PC-9 (cell line): ENCODE measurements around the gene PGBD5. TPM values are rescaled to one million over a fixed set of nuclear protein-coding genes. Genes with fewer than 3 reads are reported as not detected.

Experiments used
- BruUV-seq: library from RNA; stranded (reverse); fragments of 400-500 nt; replicated peaks from 2 replicates; lab custom pipeline; 2021; lab: Mats Ljungman, UMichigan
- CTCF ChIA-PET: fragments of 300-600 bp; sonication (Branson Sonifier 250); formaldehyde crosslinking; loops from one replicate; lab custom pipeline; 2022; ENCODE audit warnings: antibody characterized with exemption; lab: Charles Lee
- POLR2A ChIA-PET: fragments of 300-600 bp; sonication (Branson Sonifier 250); formaldehyde crosslinking; loops from one replicate; lab custom pipeline; 2022; ENCODE audit warnings: antibody characterized with exemption; ENCODE audit not compliant: unreplicated experiment; lab: Charles Lee
- DNase-seq, 2 experiments: peaks; one replicate each; pipeline versions ENCODE4 v3.0.0 to v3.0.0-alpha.2; 2015 to 2022; ENCODE audit warnings: mixed read lengths in 1 of 2
- H2AFZ ChIP-seq: fragments of 200-600 bp; sonication (generic); 2 replicates; pipeline ENCODE4 v1.8.1; 2017; ENCODE audit warnings: antibody characterized with exemption
- H3F3A ChIP-seq: fragments of 200-600 bp; sonication (generic); 2 replicates; pipeline ENCODE4 v1.8.1; 2017; ENCODE audit warnings: antibody characterized with exemption, mild to moderate bottlenecking, low read depth; ENCODE audit not compliant: insufficient read depth
- H3K27ac ChIP-seq: fragments of 200-600 bp; sonication (generic); 2 replicates; pipeline ENCODE4 v1.6.1; 2016; ENCODE audit warnings: mixed run types
- H3K27me3 ChIP-seq: fragments of 200-600 bp; sonication (generic); 2 replicates; pipeline ENCODE4 v1.6.1; 2016; ENCODE audit warnings: low read depth, mixed run types; ENCODE audit not compliant: insufficient read depth
- H3K36me3 ChIP-seq: fragments of 200-600 bp; sonication (generic); 2 replicates; pipeline ENCODE4 v1.6.1; 2016; ENCODE audit warnings: low read depth, mixed run types
- H3K4me1 ChIP-seq: fragments of 200-600 bp; sonication (generic); replicated peaks from 2 replicates; pipeline ENCODE4 v1.6.1; 2016; ENCODE audit warnings: mixed run types; ENCODE audit not compliant: insufficient read depth
- H3K4me2 ChIP-seq: fragments of 200-600 bp; sonication (generic); 2 replicates; pipeline ENCODE4 v1.6.1; 2017; ENCODE audit warnings: mixed run types
- H3K4me3 ChIP-seq: fragments of 200-600 bp; sonication (generic); 2 replicates; pipeline ENCODE4 v1.6.1; 2016; ENCODE audit warnings: mixed run types
- H3K79me2 ChIP-seq: fragments of 200-600 bp; sonication (generic); 2 replicates; pipeline ENCODE4 v1.6.1; 2017; ENCODE audit warnings: low read depth, mixed run types
- H3K9me2 ChIP-seq: fragments of 200-600 bp; sonication (generic); 2 replicates; pipeline ENCODE4 v1.8.1; 2017; ENCODE audit warnings: mild to moderate bottlenecking; ENCODE audit not compliant: insufficient read depth
- H3K9me3 ChIP-seq: fragments of 200-600 bp; sonication (generic); 2 replicates; pipeline ENCODE4 v1.8.1; 2016; ENCODE audit warnings: low read depth; ENCODE audit not compliant: insufficient read depth
- H4K20me1 ChIP-seq: fragments of 200-600 bp; sonication (generic); 2 replicates; pipeline ENCODE4 v1.8.1; 2017; ENCODE audit not compliant: insufficient read depth
- EZH2 ChIP-seq: fragments of 200-600 bp; sonication (generic); IDR thresholded peaks from 2 replicates; pipeline ENCODE4 v1.8.0; 2017; ENCODE audit warnings: antibody characterized with exemption, low read depth
- intact Hi-C: fragments of 100-400 bp; cut with micrococcal nuclease; formaldehyde crosslinking; loops from one replicate; pipeline ENCODE4 v1.10.0; 2022; ENCODE audit not compliant: unreplicated experiment
- total RNA-seq: library from RNA; stranded (reverse); gene quantifications from 2 replicates; pipeline ENCODE4 v1.2.3, GENCODE V29; 2021
- TF ChIP-seq, protein P1 (sequence below): fragments of 200-600 bp; sonication (generic); conservative IDR thresholded peaks from 2 replicates; pipeline ENCODE4 v1.6.1; 2017; ENCODE audit warnings: mixed run types, antibody characterized with exemption, mild to moderate bottlenecking, moderate library complexity

Gene PGBD5
- total RNA-seq, 1 experiment from 2014 or later: not detected

DNA sequence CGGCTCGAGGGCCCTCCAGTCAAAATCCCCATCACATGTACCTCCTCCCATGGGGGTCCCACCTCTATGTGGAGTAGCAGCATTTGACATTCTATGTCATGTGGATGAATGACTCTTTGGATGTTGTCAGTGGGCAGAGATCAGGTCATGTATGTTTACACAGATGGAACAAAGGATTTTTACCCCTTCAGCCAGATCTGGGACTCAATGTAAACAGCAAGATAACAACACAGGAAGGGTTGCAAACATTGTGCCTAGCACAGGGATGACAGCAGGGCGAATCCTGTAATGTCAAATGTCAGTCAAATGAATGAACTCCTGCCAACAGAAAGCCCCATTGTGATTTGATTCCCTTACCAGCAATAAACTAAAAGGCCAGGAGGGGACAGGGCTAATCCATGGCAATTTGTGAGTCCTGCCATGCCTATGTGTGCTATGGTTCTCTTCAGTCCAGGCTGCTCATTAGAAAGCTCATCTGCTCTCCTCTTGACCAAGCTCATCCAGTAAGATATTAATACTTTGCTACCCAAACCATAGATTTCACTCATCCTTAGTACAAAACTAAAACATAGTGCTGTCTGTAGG lies 60.3 kb downstream of the PGBD5 start:
- Histone ChIP-seq H3K9me2 (no peaks in the 10 kb centered on the region), H3K9me3 (0 out of 2 replicates have a peak, but pooled peaks cover 3% of the 10 kb centered on the region), H2AFZ (no peak overlapping the region), H3K4me3 (no peak overlapping the region), H3F3A (peaks cover 3% of the 10 kb centered on the region; the same call in 1 of the 2 replicates), H3K36me3 (no peaks in the 10 kb centered on the region), H3K79me2 (no peaks in the 10 kb centered on the region), H3K4me1 (0 out of 2 replicates have a peak, but pooled peaks cover under 1% of the 10 kb centered on the region), H3K27me3 (peaks cover 57% of the 10 kb centered on the region), H4K20me1 (no peaks in the 10 kb centered on the region), H3K27ac (no peak overlapping the region), H3K4me2 (no peak overlapping the region)
- no peak for DNase-seq
- POLR2A ChIA-PET: no interaction called here
- CTCF ChIA-PET: interaction anchor here (0.6 kb wide), 1 partner anchor 767 kb away, joined by 3 read pairs; no protein-coding TSS in a partner anchor
- TF ChIP-seq, protein P1, sequence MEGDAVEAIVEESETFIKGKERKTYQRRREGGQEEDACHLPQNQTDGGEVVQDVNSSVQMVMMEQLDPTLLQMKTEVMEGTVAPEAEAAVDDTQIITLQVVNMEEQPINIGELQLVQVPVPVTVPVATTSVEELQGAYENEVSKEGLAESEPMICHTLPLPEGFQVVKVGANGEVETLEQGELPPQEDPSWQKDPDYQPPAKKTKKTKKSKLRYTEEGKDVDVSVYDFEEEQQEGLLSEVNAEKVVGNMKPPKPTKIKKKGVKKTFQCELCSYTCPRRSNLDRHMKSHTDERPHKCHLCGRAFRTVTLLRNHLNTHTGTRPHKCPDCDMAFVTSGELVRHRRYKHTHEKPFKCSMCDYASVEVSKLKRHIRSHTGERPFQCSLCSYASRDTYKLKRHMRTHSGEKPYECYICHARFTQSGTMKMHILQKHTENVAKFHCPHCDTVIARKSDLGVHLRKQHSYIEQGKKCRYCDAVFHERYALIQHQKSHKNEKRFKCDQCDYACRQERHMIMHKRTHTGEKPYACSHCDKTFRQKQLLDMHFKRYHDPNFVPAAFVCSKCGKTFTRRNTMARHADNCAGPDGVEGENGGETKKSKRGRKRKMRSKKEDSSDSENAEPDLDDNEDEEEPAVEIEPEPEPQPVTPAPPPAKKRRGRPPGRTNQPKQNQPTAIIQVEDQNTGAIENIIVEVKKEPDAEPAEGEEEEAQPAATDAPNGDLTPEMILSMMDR: no peak
- TF ChIP-seq EZH2: no peak
- no TSS peak for BruUV-seq
- intact Hi-C loops: no loop called here

DNA sequence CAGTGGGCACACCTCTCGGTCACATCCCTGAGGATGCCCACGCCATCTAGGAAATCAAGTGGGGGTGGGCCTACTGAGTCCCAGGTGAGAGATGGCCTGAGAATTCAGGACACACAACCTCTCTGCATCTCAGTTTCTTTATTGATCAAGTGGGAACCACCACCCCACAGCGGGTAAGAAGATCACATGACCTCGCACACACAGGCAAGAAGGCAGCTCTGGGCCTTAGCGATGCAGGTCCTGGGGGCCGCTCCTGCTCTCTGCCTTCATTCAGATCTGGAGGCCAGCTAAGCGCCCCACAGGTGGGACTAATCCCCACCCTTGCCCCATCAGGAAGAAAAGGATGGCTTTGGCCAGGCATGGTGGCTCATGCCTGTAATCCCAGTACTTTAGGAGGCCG lies 63.2 kb downstream of the PGBD5 start:
- Histone ChIP-seq H3K9me2 (no peaks in the 10 kb centered on the region), H3K27ac (no peak overlapping the region), H3K4me2 (no peak overlapping the region), H3K79me2 (no peaks in the 10 kb centered on the region), H3K4me1 (peaks cover 18% of the 10 kb centered on the region), H3K9me3 (0 out of 2 replicates have a peak, but pooled peaks cover 6% of the 10 kb centered on the region), H3K36me3 (no peaks in the 10 kb centered on the region), H3K27me3 (peaks cover 33% of the 10 kb centered on the region), H3F3A (peaks cover 9% of the 10 kb centered on the region), H3K4me3 (no peak overlapping the region), H2AFZ (no peak overlapping the region), H4K20me1 (no peaks in the 10 kb centered on the region)
- ChIA-PET CTCF (no interaction called here), POLR2A (no interaction called here)
- DNase-seq: no peak
- intact Hi-C loops: no loop called here
- no TSS peak for BruUV-seq
- TF ChIP-seq EZH2: no peak
- TF ChIP-seq, protein P1: no peak

DNA sequence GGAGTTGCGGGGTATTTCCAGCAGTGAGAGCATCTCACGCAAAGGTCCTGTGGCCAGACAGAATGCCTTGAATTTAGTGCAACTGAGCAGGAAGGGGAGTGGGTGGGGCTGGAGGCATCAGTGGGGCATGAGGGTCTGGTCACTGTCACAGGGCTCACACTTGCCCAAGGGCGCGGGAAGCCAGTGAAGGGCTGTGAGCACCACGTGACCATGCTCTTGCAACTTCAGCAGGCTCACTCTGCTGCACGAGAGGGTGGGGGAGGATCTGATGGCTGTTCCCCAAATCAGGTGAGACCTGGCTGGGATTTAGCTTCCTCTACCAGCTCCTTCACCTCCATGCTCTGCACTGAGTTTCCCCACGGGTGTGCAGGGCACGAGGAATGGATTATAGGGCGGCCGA lies 64.2 kb downstream of the PGBD5 start:
- Histone ChIP-seq H3K27me3 (peaks cover 28% of the 10 kb centered on the region), H2AFZ (no peak overlapping the region), H3K36me3 (no peaks in the 10 kb centered on the region), H3K79me2 (no peaks in the 10 kb centered on the region), H3K9me3 (0 out of 2 replicates have a peak, but pooled peaks cover 6% of the 10 kb centered on the region), H3K27ac (no peak overlapping the region), H3K4me3 (no peak overlapping the region), H3K9me2 (no peaks in the 10 kb centered on the region), H3K4me2 (no peak overlapping the region), H3K4me1 (peaks cover 18% of the 10 kb centered on the region), H4K20me1 (no peaks in the 10 kb centered on the region), H3F3A (peaks cover 9% of the 10 kb centered on the region)
- POLR2A ChIA-PET: no interaction called here
- no peak for DNase-seq
- intact Hi-C loops: no loop called here
- CTCF ChIA-PET: no interaction called here
- TF ChIP-seq, protein P1: no peak
- no peak for TF ChIP-seq EZH2
- no TSS peak for BruUV-seq
